H54 (cell line): Measurements from ENCODE around the gene LPP.

Experiments used
- DNase-seq: peaks from one replicate; pipeline ENCODE4 v3.0.0; 2011; ENCODE audit warnings: low spot score, mixed read lengths; ENCODE audit not compliant: insufficient read length
- FAIRE-seq: peaks from 3 replicates; lab custom pipeline; 2011; peaks lifted over from hg19 to GRCh38; lab: Jason Lieb, UNC
- POLR2A ChIP-seq: IDR thresholded peaks from 2 replicates; pipeline ENCODE4 v1.6.1; 2011; ENCODE audit warnings: low read depth, mild to moderate bottlenecking, low read length

LPP gene

GRCh38 chr3:188888321-188889053 lies 734.5 kb downstream of the LPP start:
- DNase-seq: no peak
- no peak for FAIRE-seq
- no peak for TF ChIP-seq POLR2A

DNA sequence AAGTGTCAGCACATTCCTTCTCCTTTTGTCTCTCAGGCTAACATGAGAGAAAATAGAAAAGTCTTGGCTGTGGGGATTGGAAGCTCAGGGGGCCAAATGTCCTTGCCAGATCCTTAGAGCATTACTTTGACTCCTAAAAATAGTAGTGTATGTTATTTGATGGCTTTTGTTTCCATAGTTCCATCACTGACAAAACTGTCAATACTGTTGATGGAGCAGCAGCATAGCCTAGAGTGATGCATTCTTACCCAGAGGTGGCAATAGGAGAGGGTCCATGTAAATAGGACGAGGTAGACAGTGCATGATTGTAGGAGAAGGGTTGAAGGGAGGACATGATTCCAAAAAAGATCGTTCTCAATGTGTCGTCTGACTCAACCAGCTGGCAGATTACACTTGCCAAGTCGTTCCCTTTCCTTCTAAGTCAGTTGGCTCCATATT lies 735.1 kb downstream of the LPP start:
- no peak for DNase-seq
- no peak for TF ChIP-seq POLR2A
- peak; percentile 62 for FAIRE-seq

DNA sequence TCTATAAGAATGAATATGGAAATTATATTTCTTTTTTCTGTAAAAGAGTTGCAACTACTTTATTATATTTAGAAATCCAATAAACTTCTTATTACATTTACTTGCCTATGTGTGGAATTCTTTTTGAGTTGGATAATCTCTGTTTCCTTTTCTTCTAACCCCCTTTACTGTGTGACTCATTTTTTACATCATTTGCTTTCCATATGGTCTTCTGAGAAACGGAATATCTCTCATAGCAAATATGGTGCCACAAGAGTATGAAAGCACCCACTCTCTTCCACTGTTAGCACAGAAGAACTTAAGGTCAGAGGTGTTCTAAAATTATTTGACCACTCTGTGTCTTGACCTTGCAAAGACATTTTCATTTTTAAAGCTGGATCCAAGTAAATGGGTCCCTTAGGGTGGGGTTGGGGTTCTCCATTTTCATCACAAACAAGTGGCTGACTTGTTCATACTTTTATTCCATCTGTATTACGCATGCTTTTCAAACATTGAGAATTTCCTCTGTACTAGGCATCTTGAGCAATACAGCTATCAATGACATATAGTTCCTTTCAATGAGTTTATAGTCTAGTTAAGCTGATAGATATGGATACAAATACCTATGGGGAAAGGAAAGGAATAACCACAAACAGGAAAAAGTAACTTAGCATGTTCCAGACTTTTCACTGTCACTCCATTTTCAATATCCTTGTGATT lies 736.8 kb downstream of the LPP start:
- DNase-seq (no peak), FAIRE-seq (peak; percentile 58)
- no peak for TF ChIP-seq POLR2A

- DNase-seq (no peak), FAIRE-seq (no peak)
- TF ChIP-seq POLR2A: no peak
Observed at GRCh38 chr3:188899881-188900280, 745.9 kb downstream of the LPP start.

DNA sequence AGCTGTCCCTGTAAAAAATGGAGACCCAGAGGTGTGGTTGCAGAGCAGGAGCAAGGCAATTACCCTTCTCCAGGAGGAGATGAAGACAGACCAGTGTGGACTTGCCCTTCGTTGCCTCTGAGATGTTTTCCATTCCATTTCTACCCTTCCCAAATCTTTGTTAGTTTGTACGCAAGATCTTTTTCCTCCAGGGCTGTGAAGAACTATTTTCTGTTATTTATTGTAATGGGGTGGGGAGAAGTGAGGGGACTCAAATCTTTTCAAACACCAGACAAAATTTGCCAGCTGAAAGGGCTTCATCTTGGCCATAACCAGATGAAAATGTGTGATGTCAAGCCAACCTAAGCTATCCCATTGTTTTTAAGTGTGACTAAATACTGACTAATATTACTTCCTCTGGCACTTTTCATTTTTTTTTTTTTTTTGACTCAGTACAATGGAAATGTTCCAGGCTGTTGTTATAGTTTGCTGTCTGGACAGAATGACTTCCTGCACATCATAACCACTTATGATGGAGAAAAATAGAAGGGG lies 746.5 kb downstream of the LPP start:
- peak; percentile 61 for DNase-seq
- peak; percentile 97 for FAIRE-seq
- TF ChIP-seq POLR2A: no peak

- FAIRE-seq: no peak
- DNase-seq: no peak
Observed at GRCh38 chr3:188901126-188901525, 747.2 kb downstream of the LPP start.

GRCh38 chr3:188901671-188902287 lies 747.8 kb downstream of the LPP start:
- no peak for FAIRE-seq
- no peak for TF ChIP-seq POLR2A
- no peak for DNase-seq

More at GRCh38 chr3:188901126-188901525, 747.2 kb downstream of the LPP start:
- TF ChIP-seq POLR2A: no peak

- DNase-seq (no peak), FAIRE-seq (no peak)
- TF ChIP-seq POLR2A: no peak
Observed at GRCh38 chr3:188904670-188905069, 750.7 kb downstream of the LPP start.

- FAIRE-seq (no peak), DNase-seq (no peak)
- TF ChIP-seq POLR2A: no peak
Observed at GRCh38 chr3:188905547-188905946, 751.6 kb downstream of the LPP start.

- no peak for FAIRE-seq
- no peak for DNase-seq
- TF ChIP-seq POLR2A: no peak
Observed at GRCh38 chr3:188906236-188906635, 752.3 kb downstream of the LPP start.

- FAIRE-seq: no peak
- no peak for DNase-seq
- no peak for TF ChIP-seq POLR2A
Observed at GRCh38 chr3:188908002-188908850, 754.3 kb downstream of the LPP start.

GRCh38 chr3:188911026-188911850 lies 757.3 kb downstream of the LPP start:
- no peak for DNase-seq
- no peak for FAIRE-seq
- no peak for TF ChIP-seq POLR2A

- DNase-seq: no peak
- FAIRE-seq: no peak
- no peak for TF ChIP-seq POLR2A
Observed at GRCh38 chr3:188913084-188913483, 759.1 kb downstream of the LPP start.
